GM21723 (cell line): Measurements from ENCODE around the gene CTNNAL1.
A peak's percentile ranks its signal among the peaks of the same experiment; 100 is the strongest.

ENCODE experiments used
- ATAC-seq: cut with Tn5 transposase; IDR thresholded peaks from one replicate; pipeline ENCODE4 v1.9.1; 2021; ENCODE audit warnings: mild to moderate bottlenecking, moderate library complexity; ENCODE audit not compliant: unreplicated experiment

CTNNAL1 gene

DNA sequence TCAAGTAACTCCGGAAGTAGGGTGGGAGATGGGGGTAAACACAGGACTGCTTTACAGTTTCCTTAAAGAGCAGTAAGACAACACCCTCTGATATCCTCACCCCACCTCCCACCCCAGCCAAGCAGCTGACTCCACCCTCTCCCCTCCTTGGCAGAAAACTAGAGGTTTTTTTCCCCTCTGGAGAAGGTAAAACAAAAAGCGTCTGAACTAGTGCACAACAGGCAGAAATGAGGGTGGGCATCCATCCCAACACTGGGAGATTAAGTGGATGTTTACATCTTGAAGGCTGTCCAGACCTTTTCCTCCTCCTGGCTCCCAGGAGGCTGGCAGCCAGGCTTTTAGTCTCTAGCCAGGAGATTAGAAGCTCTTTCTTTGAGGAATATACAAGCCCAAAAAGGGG, 13.9 kb upstream of the CTNNAL1 start:
- ATAC-seq, result no peak

- no peak for ATAC-seq
Observed at GRCh38 chr9:109026306-109026705, 13.0 kb upstream of the CTNNAL1 start.

GRCh38 chr9:109022873-109023272, 9.6 kb upstream of the CTNNAL1 start:
- no peak for ATAC-seq

DNA sequence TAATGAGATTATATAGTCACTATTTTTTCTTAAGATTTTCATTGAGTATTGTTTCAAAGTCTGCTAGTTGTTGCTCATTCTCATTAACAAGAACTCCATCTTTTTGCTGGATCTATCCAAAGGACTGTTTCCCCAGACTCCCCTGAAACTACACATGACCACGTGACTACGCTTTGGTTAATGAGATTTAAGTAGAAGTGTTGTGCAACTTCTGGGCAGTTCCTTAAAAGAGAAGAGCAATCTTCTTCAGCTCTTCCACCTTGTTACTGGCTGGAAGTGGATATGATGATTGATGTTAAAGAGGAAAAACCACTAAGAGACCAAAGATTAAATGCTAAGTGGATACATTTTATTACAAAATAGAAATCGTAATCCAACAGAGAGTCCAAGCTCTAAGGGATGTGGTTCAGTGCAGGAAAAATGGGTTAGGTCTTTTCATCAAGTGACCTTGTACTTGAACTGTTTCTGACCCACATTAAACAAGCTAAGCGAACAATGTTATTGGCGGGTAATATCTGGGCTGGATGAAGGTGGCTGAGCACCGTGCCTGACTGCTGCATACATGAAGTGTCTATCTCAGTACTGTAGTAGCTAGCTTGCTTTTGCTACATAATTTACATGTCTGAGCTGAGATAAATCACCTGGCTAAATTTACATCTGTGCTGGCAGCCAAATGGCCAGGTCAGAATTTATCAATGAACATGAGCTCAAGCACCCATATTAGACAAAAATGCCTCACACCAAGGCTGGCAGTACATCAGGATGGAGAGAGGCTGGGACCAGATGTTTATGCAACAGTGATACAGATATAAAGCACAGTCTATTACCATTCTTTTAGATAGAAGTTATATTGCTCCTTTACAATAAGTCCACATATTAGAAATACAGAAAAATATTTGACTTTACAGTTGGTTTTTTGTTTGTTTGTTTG, 7.5 kb upstream of the CTNNAL1 start:
- ATAC-seq, result no peak

DNA sequence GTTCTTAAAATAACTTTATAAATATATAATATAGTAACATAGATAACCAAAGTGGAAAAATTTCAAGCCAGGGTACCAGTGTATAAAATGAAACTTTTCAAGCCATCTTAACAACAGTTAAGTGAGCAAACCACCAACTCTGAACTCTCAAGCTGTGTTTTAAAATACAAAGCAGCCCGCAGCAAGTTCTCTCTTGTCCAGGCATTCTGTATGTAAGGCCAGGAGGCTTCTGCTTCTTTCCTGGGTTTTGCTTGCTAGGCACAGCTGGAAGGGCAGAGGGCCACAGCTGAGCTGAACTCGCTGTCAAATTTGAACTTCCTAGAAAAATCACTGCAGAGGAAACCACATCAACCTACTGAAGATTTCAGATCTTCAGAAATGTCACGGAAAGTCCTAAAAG, 6.8 kb upstream of the CTNNAL1 start:
- no peak for ATAC-seq

- ATAC-seq, result no peak
Observed at GRCh38 chr9:109019420-109019819, 6.1 kb upstream of the CTNNAL1 start.

DNA sequence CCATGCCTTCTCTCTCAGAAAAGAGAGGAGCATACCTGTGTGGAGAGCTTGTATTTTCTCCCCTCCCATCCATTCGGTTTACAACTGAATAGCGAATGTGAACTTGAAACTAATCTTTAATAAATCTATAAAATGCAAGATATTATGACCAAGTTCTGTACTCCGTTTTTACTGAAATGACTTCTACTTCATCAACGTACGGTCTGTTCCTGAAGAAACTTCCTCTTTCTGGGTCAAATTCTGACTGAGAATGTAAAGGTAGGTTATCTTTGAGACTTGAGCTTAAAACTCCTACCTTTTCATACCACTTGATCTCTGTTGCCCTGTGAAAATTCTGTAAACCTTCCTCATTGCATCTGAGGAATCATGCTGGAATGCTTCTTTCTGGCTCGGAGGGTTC, 4.2 kb upstream of the CTNNAL1 start:
- peak; percentile 38 for ATAC-seq

GRCh38 chr9:109017061-109017460, 3.8 kb upstream of the CTNNAL1 start:
- no peak for ATAC-seq

GRCh38 chr9:109016132-109016531, 2.8 kb upstream of the CTNNAL1 start:
- no peak for ATAC-seq

- no peak for ATAC-seq
Observed at GRCh38 chr9:109014608-109015280, 1.4 kb upstream of the CTNNAL1 start.

GRCh38 chr9:109013679-109014607, 644 bp upstream of the CTNNAL1 start:
- no peak for ATAC-seq

- peak; percentile 33 for ATAC-seq
Observed at GRCh38 chr9:109012009-109012875, 1.1 kb downstream of the CTNNAL1 start.

- no peak for ATAC-seq
Observed at GRCh38 chr9:109011231-109011671, 2.0 kb downstream of the CTNNAL1 start.

DNA sequence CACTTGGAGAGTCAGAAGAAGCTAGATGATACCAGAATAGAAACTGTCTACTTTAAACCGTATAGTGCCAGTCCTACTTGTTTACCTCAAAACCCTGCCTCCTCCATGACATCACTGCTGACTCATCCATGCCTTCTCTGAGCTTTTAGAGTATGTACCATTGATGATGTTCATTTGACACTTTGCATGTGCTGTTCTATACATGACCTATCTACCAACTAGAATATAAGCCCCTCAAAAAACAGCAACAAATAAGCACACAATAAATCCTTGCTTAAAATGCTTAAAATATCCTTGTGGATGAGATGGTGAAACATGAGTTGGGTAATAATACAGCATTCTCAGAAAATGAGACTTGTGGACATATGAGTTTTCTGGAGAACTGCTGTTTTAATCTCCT, 2.6 kb downstream of the CTNNAL1 start:
- ATAC-seq, result peak; percentile 39

DNA sequence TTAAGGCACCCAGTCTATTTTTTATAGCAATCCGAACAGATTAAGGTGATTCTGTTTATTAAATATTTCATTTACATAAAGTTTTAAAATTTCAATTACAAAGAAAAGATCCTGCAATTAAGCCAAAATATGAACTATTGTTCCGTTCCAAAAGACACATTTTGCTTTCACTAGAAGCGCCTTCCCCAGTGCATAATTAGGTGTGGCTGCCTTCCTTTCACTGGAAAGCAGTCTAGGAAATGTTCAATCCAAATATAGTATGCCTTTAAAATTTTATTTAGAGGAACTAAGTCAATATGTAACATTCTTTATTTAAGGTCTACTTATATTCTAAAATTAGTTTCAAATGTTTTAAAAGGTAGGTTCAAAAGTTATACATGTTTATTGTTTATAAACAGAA, 7.6 kb downstream of the CTNNAL1 start:
- no peak for ATAC-seq

GRCh38 chr9:109003116-109003515, 10.2 kb downstream of the CTNNAL1 start:
- ATAC-seq, result no peak

GRCh38 chr9:109002141-109002540, 11.2 kb downstream of the CTNNAL1 start:
- ATAC-seq, result no peak

DNA sequence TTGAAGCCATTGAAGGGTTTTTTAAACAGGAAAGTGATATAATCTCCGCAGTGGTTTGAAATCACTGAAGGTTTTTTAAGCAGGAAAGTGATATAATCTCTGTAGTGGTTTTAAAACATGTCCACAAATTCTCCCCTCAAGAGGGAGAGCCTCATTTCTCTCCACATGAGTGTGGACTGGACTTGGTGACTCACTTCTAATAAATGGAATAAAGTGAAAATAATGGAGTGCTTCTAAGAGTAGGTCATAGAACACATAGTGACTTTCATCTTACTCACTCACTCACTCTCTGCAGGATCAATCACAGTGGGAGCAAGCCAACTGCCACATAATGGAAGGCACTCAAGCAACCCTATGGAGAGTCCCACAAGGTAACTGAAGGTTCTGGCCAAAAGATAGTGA, 12.0 kb downstream of the CTNNAL1 start:
- ATAC-seq, result no peak

- no peak for ATAC-seq
Observed at GRCh38 chr9:108997112-108997511, 16.2 kb downstream of the CTNNAL1 start.

GRCh38 chr9:108996643-108997042, 16.7 kb downstream of the CTNNAL1 start:
- ATAC-seq, result no peak
